WTC11 (cell line): ENCODE data around the gene EGF. TPM values are rescaled to one million over a fixed set of nuclear protein-coding genes. Genes with fewer than 3 reads are reported as not detected.

Experiments
- ATAC-seq: fragments of 200-7000 bp; cut with Tn5 transposase; 2 replicates; pipeline ENCODE4 v1.10.0; 2021; ENCODE audit warnings: mild to moderate bottlenecking, moderate library complexity
- CTCF ChIA-PET: fragments of 300-600 bp; sonication (Branson Sonifier 250); formaldehyde crosslinking; loops from one replicate; lab custom pipeline; 2021; ENCODE audit warnings: antibody characterized with exemption; lab: Charles Lee
- POLR2A ChIA-PET: fragments of 350-600 bp; sonication (Branson Sonifier 250); formaldehyde crosslinking; loops from one replicate; lab custom pipeline; 2021; ENCODE audit warnings: antibody characterized with exemption; lab: Charles Lee
- DNase-seq: peaks from one replicate; pipeline ENCODE4 v3.0.0; 2021; ENCODE audit warnings: low spot score
- H3K27ac Mint-ChIP-seq: 2 replicates; pipeline ENCODE4 v1.8.0; 2021; ENCODE audit warnings: mixed read lengths
- H3K27me3 Mint-ChIP-seq: 2 replicates; pipeline ENCODE4 v1.8.0; 2021; ENCODE audit warnings: low read depth, mild to moderate bottlenecking, moderate library complexity, mixed read lengths
- H3K36me3 Mint-ChIP-seq: 2 replicates; pipeline ENCODE4 v1.8.0; 2021; ENCODE audit warnings: mixed read lengths
- H3K4me1 Mint-ChIP-seq: 2 replicates; pipeline ENCODE4 v1.8.0; 2022; ENCODE audit warnings: mixed read lengths
- H3K4me3 Mint-ChIP-seq: 2 replicates; pipeline ENCODE4 v1.8.0; 2021; ENCODE audit warnings: mild to moderate bottlenecking, moderate library complexity, mixed read lengths
- H3K9me3 Mint-ChIP-seq: 2 replicates; pipeline ENCODE4 v1.8.0; 2021; ENCODE audit warnings: mixed read lengths
- ARID4B ChIP-seq: sonication (generic); formaldehyde crosslinking; IDR thresholded peaks from 2 replicates; pipeline ENCODE4 v1.8.0; 2023; ENCODE audit warnings: missing genetic modification reagents, mild to moderate bottlenecking, borderline replicate concordance
- ATF3 ChIP-seq: sonication (generic); formaldehyde crosslinking; conservative IDR thresholded peaks from 2 replicates; pipeline ENCODE4 v1.8.1; 2022; ENCODE audit warnings: mild to moderate bottlenecking, missing genetic modification reagents
- CBFB ChIP-seq: sonication (generic); formaldehyde crosslinking; IDR thresholded peaks from 2 replicates; pipeline ENCODE4 v1.8.1; 2022; ENCODE audit warnings: mild to moderate bottlenecking, low read depth, missing genetic modification reagents
- ELF4 ChIP-seq: sonication (generic); formaldehyde crosslinking; IDR thresholded peaks from 2 replicates; pipeline ENCODE4 v1.8.1; 2022; ENCODE audit warnings: low read depth, mild to moderate bottlenecking, moderate library complexity, missing genetic modification reagents
- EMX1 ChIP-seq: fragments of 250-450 bp; sonication (Bioruptor Pico); IDR thresholded peaks from 2 replicates; pipeline ENCODE4 v1.8.0; 2021; ENCODE audit warnings: mild to moderate bottlenecking
- HMGA2 ChIP-seq: fragments of 250-450 bp; sonication (Bioruptor Pico); IDR thresholded peaks from 2 replicates; pipeline ENCODE4 v1.4.0; 2021; ENCODE audit warnings: mild to moderate bottlenecking, moderate library complexity
- KAT7 ChIP-seq: sonication (generic); formaldehyde crosslinking; IDR thresholded peaks from 2 replicates; pipeline ENCODE4 v1.8.1; 2023; ENCODE audit warnings: missing genetic modification reagents, mild to moderate bottlenecking, borderline replicate concordance
- MXD4 ChIP-seq: fragments of 250-450 bp; sonication (Bioruptor Pico); IDR thresholded peaks from 2 replicates; pipeline ENCODE4 v1.8.0; 2021; ENCODE audit warnings: mild to moderate bottlenecking, moderate library complexity, borderline replicate concordance
- NR3C1 ChIP-seq: sonication (generic); formaldehyde crosslinking; conservative IDR thresholded peaks from 2 replicates; pipeline ENCODE4 v1.8.1; 2023; ENCODE audit warnings: low read depth, mild to moderate bottlenecking, missing genetic modification reagents
- PRRX2 ChIP-seq: fragments of 250-450 bp; sonication (Bioruptor Pico); IDR thresholded peaks from 2 replicates; pipeline ENCODE4 v1.8.0; 2021; ENCODE audit warnings: mild to moderate bottlenecking
- RELA ChIP-seq: sonication (generic); formaldehyde crosslinking; IDR thresholded peaks from 2 replicates; pipeline ENCODE4 v1.8.1; 2022; ENCODE audit warnings: missing genetic modification reagents, mild to moderate bottlenecking, borderline replicate concordance
- SMAD3 ChIP-seq: sonication (generic); formaldehyde crosslinking; IDR thresholded peaks from 2 replicates; pipeline ENCODE4 v1.8.0; 2022; ENCODE audit warnings: missing genetic modification reagents, mild to moderate bottlenecking, borderline replicate concordance
- ZNF138 ChIP-seq: sonication (generic); formaldehyde crosslinking; conservative IDR thresholded peaks from 2 replicates; pipeline ENCODE4 v1.8.1; 2022; ENCODE audit warnings: mild to moderate bottlenecking, moderate library complexity, missing genetic modification reagents
- ZNF219 ChIP-seq: sonication (generic); formaldehyde crosslinking; IDR thresholded peaks from 2 replicates; pipeline ENCODE4 v1.8.0; 2023; ENCODE audit warnings: missing genetic modification reagents, mild to moderate bottlenecking, borderline replicate concordance
- ZNF232 ChIP-seq: sonication (generic); formaldehyde crosslinking; IDR thresholded peaks from 2 replicates; pipeline ENCODE4 v1.8.0; 2022; ENCODE audit warnings: mild to moderate bottlenecking, missing genetic modification reagents
- ZNF281 ChIP-seq: sonication (generic); formaldehyde crosslinking; IDR thresholded peaks from 2 replicates; pipeline ENCODE4 v1.8.0; 2023; ENCODE audit warnings: mild to moderate bottlenecking, missing genetic modification reagents
- ZNF396 ChIP-seq: fragments of 250-450 bp; sonication (Bioruptor Pico); IDR thresholded peaks from 2 replicates; pipeline ENCODE4 v1.8.0; 2021; ENCODE audit warnings: mild to moderate bottlenecking, moderate library complexity, borderline replicate concordance
- ZNF416 ChIP-seq: fragments of 250-450 bp; sonication (Bioruptor Pico); IDR thresholded peaks from 2 replicates; pipeline ENCODE4 v1.9.0; 2021; ENCODE audit warnings: mild to moderate bottlenecking, inconsistent platforms
- total RNA-seq: library from RNA; stranded (reverse); gene quantifications from 3 replicates; pipeline ENCODE4 v1.2.3, GENCODE V29; 2021
- TF ChIP-seq, protein P1 (sequence below): sonication (generic); formaldehyde crosslinking; IDR thresholded peaks from 2 replicates; pipeline ENCODE4 v1.8.1; 2022; ENCODE audit warnings: mild to moderate bottlenecking, missing genetic modification reagents, moderate library complexity, borderline replicate concordance
- TF ChIP-seq, protein P2 (sequence below): sonication (generic); formaldehyde crosslinking; IDR thresholded peaks from 2 replicates; pipeline ENCODE4 v1.8.0; 2022; ENCODE audit warnings: mild to moderate bottlenecking, missing genetic modification reagents

The EGF gene
- total RNA-seq, 1 experiment from 2014 or later, result 2.5 TPM

GRCh38 chr4:109999585-109999912 lies 86.9 kb downstream of the EGF start:
- POLR2A ChIA-PET, result interaction anchor here (0.7 kb wide), 1 partner anchor 517 kb away, joined by 8 read pairs; no protein-coding TSS in a partner anchor
- TF ChIP-seq, protein P1, sequence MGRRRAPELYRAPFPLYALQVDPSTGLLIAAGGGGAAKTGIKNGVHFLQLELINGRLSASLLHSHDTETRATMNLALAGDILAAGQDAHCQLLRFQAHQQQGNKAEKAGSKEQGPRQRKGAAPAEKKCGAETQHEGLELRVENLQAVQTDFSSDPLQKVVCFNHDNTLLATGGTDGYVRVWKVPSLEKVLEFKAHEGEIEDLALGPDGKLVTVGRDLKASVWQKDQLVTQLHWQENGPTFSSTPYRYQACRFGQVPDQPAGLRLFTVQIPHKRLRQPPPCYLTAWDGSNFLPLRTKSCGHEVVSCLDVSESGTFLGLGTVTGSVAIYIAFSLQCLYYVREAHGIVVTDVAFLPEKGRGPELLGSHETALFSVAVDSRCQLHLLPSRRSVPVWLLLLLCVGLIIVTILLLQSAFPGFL (CRISPR knock-in tag), result no peak
- no peak for TF ChIP-seq ELF4
- TF ChIP-seq CBFB (CRISPR knock-in tag), result no peak
- TF ChIP-seq MXD4, result no peak
- TF ChIP-seq ATF3 (CRISPR knock-in tag), result no peak
- TF ChIP-seq, protein P2, sequence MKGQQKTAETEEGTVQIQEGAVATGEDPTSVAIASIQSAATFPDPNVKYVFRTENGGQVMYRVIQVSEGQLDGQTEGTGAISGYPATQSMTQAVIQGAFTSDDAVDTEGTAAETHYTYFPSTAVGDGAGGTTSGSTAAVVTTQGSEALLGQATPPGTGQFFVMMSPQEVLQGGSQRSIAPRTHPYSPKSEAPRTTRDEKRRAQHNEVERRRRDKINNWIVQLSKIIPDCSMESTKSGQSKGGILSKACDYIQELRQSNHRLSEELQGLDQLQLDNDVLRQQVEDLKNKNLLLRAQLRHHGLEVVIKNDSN (CRISPR knock-in tag), result no peak
- TF ChIP-seq ZNF219, result no peak
- no peak for TF ChIP-seq ZNF281 (CRISPR knock-in tag)
- no peak for TF ChIP-seq ARID4B (CRISPR knock-in tag)
- no peak for TF ChIP-seq HMGA2 (CRISPR knock-in tag)
- no peak for TF ChIP-seq ZNF232
- no peak for TF ChIP-seq ZNF416
- no peak for TF ChIP-seq KAT7 (CRISPR knock-in tag)
- no peak for TF ChIP-seq RELA (CRISPR knock-in tag)
- no peak for TF ChIP-seq ZNF138 (CRISPR knock-in tag)
- no peak for TF ChIP-seq ZNF396
- no peak for TF ChIP-seq EMX1 (CRISPR knock-in tag)
- CTCF ChIA-PET, result interaction anchor here (0.8 to 1.9 kb wide), 5 partner anchors 9 to 518 kb away, joined by 4 to 9 read pairs (median 4); no protein-coding TSS in a partner anchor

DNA sequence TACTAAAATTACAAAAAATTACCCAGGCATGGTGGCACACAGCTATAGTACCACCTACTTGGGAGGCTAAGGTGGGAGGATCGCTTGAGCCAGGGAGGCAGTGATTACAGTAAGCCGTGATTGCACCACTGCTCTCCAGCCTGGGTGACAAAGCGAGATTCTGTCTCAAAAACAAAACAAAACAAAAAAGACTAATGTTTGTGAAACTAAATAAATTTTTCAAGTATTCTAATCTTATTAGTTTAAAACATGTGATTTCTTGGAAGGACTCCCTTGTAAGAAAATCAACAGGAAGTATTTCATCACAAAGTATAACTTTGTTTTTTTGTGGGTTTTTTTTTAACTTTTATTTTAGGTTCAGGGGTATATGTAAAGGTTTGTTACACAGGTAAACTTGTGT lies 89.6 kb downstream of the EGF start:
- H3K9me3 Mint-ChIP-seq, result no peaks in the 10 kb centered on the region
- no peak for ATAC-seq
- TF ChIP-seq NR3C1, result no peak
- no peak for TF ChIP-seq ZNF219
- no peak for TF ChIP-seq PRRX2 (CRISPR knock-in tag)
- no peak for TF ChIP-seq SMAD3 (CRISPR knock-in tag)
- TF ChIP-seq ZNF138 (CRISPR knock-in tag), result no peak
- TF ChIP-seq, all 79 proteins: peak for 0
- H3K4me1 Mint-ChIP-seq, result no peaks in the 10 kb centered on the region
- no peak for DNase-seq
- H3K27ac Mint-ChIP-seq, result no peak overlapping the region
- no peaks in the 10 kb centered on the region for H3K27me3 Mint-ChIP-seq
- ChIA-PET POLR2A (no interaction called here), CTCF (interaction anchor here (0.7 to 1.5 kb wide), 2 partner anchors 313 to 342 kb away, joined by 3 to 8 read pairs; no protein-coding TSS in a partner anchor)
- H3K36me3 Mint-ChIP-seq, result no peaks in the 10 kb centered on the region
- H3K4me3 Mint-ChIP-seq, result no peak overlapping the region

More at GRCh38 chr4:109999585-109999912, 86.9 kb downstream of the EGF start:
- no peak for ATAC-seq
- H3K9me3 Mint-ChIP-seq, result no peaks in the 10 kb centered on the region
- H3K27me3 Mint-ChIP-seq, result no peaks in the 10 kb centered on the region
- DNase-seq, result no peak
- H3K36me3 Mint-ChIP-seq, result no peaks in the 10 kb centered on the region
- H3K4me3 Mint-ChIP-seq, result no peak overlapping the region
- H3K4me1 Mint-ChIP-seq, result no peaks in the 10 kb centered on the region
- H3K27ac Mint-ChIP-seq, result no peak overlapping the region
